ENCODE data around the gene TEC.
"Not testable (repeated sequence)": the region's sequence is repeated elsewhere in the genome, so short reads cannot be mapped to it uniquely, and the experiment has no call there.

Gene TEC

DNA sequence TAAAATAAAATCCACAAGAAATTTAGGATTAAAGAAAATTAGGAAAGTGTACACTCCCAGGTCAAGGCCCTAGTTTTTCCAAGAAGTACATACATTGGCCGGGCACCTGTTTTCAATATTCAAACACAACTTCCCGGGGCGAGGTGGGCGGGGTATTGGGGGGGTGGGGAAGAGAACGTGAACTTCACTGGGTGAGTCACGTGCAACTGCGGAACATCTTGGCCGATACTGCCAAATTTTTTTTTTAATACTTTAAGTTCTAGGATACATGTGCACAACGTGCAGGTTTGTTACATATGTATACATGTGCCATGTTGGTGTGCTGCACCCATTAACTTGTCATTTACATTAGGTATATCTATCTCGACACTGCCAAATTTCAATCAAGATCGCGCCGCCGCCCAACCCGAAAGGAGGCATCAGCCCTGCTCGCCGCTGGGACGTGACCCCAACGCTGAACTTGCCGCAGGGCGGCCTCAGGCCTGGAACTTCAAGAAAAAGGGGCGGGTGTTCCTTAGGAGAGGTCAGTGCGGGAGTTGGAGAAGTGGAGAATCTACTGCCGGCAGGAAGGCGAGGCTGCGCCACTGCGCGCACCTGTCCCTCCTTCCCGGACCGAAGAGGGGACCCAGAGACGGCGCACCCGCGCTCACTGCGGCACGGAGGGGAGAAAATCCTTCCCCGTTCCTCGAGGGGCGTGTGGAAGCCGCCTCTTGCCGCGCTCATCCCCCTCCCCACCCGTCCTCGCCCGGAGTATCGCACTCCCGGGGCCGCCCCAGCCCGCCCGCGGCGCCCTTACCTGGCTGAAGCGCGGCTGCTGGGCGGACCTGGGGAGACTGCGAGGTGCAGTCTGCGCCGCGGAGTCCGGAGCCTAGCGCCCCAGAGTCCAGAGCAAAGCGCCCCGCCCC, at the start of gene TEC:
Gene TEC, minus strand, starts transcription at position 883 of the 905 bp plus-strand sequence. CDS start 41,224 bp downstream, outside the sequence.
- Mint-ChIP-seq H3K36me3 (ENCODE audit: low read depth) (peaks cover 2% of the 10 kb centered on the region), H3K27ac (peak within 1 kb of the TSS; percentile 87), H3K4me1 (peaks cover 21% of the 10 kb centered on the region), H3K27me3 (no peaks in the 10 kb centered on the region), H3K4me3 (peak within 1 kb of the TSS; percentile 86), H3K9me3 (no peaks in the 10 kb centered on the region)
- DNase-seq (peak; percentile 34), ATAC-seq (peak; percentile 41)

DNA sequence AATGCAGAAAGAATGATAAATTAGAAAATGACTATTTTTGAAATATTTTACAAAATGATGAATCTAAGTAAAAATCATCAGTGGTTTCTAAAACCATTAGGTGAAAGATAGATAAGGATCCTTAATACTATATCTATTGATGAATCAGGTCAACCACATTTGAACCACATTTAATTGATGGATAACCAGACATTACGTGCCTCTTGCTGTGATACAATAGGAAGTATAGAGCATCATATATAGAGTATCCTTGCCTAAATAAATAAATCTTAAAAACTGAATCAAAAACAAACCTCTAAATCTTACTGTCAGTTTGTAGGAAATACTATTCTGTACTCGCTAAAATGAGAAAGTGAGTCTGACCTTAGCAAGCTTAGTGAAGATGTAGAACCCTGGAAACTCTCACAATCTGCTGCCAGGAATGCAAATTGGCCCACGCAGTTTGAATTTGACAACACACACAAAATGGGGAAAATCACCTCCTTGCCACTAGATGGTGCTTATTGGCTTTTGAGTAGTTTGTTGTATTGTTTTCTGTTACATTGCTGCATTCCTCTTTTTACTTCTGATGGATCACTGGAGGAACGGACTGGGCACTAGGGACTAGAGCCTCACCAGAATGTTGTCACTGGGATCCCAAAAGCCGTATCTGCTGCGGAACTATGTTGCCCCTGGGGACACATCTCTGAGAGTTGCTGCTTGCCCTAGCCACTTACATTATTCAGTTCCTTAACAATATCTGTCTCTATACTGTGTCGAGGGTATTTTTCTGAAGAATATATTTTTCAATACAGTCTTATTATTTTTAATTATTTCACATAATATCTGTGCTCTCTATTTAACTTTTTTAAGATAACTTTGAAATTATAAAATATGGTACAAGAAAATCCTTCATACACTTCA, 46.3 kb upstream of the TEC start:
- Mint-ChIP-seq H3K36me3 (ENCODE audit: low read depth) (no peaks in the 10 kb centered on the region), H3K27me3 (no peaks in the 10 kb centered on the region), H3K4me1 (no peaks in the 10 kb centered on the region), H3K4me3 (no peak overlapping the region), H3K27ac (no peak overlapping the region), H3K9me3 (no peaks in the 10 kb centered on the region)
- ATAC-seq (peak; percentile 59), DNase-seq (peak; percentile 15)

DNA sequence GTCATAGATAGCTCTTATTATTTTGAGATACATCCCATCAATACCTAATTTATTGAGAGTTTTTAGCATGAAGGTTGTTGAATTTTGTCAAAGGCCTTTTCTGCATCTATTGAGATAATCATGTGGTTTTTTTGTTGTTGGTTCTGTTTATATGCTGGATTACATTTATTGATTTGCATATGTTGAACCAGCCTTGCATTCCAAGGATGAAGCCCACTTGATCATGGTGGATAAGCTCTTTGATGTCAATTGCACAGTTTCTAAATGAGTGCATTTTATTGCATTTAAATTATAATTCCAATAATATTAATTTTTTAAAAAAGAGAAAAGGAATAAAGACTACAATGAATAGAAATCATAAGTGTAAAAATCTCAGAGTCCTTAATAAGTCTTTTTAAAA, 45.1 kb upstream of the TEC start:
- ATAC-seq; H3K27me3 Mint-ChIP-seq; H3K9me3 Mint-ChIP-seq; H3K36me3 Mint-ChIP-seq (ENCODE audit: low read depth); H3K4me1 Mint-ChIP-seq; H3K27ac Mint-ChIP-seq; DNase-seq; H3K4me3 Mint-ChIP-seq: not testable (repeated sequence)

DNA sequence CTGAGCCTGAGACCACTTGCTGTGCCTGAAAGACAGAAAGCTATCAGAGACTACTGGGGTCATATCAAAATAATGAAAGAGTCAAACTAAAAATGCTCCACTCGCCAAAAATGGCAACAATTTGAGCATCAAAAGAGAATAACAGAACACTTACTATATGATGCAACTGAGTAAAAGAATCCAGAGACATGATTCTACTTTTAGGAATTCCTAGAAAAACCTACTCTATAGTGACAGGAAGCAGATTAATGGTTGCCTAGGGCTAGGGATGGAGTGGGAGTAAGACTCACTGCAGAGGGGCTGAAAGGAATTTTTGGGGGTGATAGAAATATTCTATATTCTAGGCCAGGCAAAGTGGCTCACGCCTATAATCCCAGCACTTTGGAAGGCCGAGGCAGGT, 42.3 kb upstream of the TEC start:
- H3K36me3 Mint-ChIP-seq (ENCODE audit: low read depth), result no peaks in the 10 kb centered on the region
- H3K27me3 Mint-ChIP-seq, result no peaks in the 10 kb centered on the region
- ATAC-seq, result no peak
- no peak overlapping the region for H3K27ac Mint-ChIP-seq
- H3K4me3 Mint-ChIP-seq, result no peak overlapping the region
- no peaks in the 10 kb centered on the region for H3K9me3 Mint-ChIP-seq
- no peaks in the 10 kb centered on the region for H3K4me1 Mint-ChIP-seq
- DNase-seq, result no peak

DNA sequence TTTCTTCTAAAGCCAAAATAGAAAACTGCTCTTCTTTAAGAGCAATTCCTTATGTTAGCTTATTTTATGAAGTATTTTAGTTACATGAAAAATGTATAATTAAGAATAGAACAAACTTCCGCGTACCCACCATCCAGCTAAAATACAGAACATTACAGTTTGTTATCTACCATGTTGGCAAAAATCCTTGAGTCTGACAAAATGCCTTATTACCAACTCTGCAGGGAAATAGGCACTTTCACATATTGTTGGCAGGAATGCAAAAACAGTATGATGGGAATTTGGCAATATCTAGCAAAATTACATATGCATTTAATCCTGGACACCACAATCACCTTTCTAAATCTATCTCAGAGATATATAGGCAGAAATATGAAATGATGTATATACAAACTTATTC, 39.3 kb upstream of the TEC start:
- DNase-seq, result no peak
- no peaks in the 10 kb centered on the region for H3K9me3 Mint-ChIP-seq
- no peak for ATAC-seq
- H3K27me3 Mint-ChIP-seq, result no peaks in the 10 kb centered on the region
- no peak overlapping the region for H3K27ac Mint-ChIP-seq
- H3K4me3 Mint-ChIP-seq, result no peak overlapping the region
- H3K4me1 Mint-ChIP-seq, result no peaks in the 10 kb centered on the region
- H3K36me3 Mint-ChIP-seq (ENCODE audit: low read depth), result no peaks in the 10 kb centered on the region

DNA sequence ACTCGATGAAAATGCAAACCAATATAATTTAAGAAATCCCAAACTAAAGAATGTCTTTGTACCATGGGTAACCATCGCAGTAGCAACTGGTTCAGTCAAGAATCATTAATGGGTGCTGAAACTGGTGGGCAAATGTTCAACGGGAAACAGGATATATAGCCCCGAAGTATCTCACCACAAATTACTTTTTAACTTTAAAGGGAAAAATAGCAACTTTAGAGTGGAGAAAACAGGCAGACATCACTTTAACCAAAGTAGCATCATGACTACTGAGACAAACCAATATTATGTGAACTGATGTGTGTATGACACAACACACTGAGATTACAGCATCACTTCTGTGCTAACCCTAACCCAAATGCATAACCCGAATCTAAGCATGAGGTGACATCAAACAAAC, 37.9 kb upstream of the TEC start:
- Mint-ChIP-seq H3K36me3 (ENCODE audit: low read depth) (no peaks in the 10 kb centered on the region), H3K4me3 (no peak overlapping the region), H3K27me3 (peaks cover 5% of the 10 kb centered on the region), H3K27ac (no peak overlapping the region), H3K9me3 (no peaks in the 10 kb centered on the region), H3K4me1 (no peaks in the 10 kb centered on the region)
- DNase-seq, result no peak
- no peak for ATAC-seq

DNA sequence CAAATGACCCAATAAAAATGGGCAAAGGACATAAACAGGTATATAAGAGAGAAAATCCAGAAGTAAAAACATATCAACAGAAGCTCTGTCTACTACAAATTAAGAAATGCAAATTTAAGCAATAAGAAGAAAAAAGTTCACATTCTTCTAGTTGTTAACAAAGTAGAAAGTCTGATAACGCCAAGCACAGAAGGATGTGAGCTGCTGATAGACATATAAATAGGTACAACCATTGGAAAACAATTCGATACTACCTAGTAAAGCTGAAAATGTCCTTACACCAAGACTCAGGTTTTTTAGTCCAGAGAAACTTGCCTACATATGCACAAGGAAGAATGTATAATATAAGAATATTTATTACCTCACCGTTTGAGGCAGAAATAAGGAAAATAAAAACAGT, 35.9 kb upstream of the TEC start:
- DNase-seq (no peak), ATAC-seq (no peak)
- Mint-ChIP-seq H3K36me3 (ENCODE audit: low read depth) (no peaks in the 10 kb centered on the region), H3K27ac (no peak overlapping the region), H3K9me3 (no peaks in the 10 kb centered on the region), H3K4me3 (no peak overlapping the region), H3K27me3 (peaks cover 7% of the 10 kb centered on the region), H3K4me1 (no peaks in the 10 kb centered on the region)

DNA sequence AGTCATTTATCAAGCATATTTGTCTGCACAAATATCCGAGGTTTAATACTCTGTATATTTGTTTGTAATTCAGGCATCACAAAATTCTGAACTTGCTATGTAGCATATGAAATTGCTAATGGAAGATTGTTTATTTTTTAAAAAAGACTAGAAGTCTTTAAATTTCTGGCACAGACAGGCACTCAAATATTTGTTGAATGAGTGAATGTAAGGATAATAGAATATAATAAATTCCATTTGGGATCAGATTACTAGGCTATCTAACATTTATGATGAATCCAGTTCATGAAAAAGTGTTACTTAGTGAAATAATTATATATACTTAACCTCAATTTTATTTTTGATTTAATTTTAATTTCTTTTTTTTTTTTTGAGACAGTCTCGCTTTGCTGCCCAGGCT, 30.4 kb upstream of the TEC start:
- H3K4me3 Mint-ChIP-seq, result no peak overlapping the region
- no peaks in the 10 kb centered on the region for H3K36me3 Mint-ChIP-seq (ENCODE audit: low read depth)
- no peak for DNase-seq
- no peak for ATAC-seq
- H3K4me1 Mint-ChIP-seq, result peaks cover 7% of the 10 kb centered on the region
- peaks cover 7% of the 10 kb centered on the region for H3K27me3 Mint-ChIP-seq
- H3K27ac Mint-ChIP-seq, result no peak overlapping the region
- no peaks in the 10 kb centered on the region for H3K9me3 Mint-ChIP-seq

DNA sequence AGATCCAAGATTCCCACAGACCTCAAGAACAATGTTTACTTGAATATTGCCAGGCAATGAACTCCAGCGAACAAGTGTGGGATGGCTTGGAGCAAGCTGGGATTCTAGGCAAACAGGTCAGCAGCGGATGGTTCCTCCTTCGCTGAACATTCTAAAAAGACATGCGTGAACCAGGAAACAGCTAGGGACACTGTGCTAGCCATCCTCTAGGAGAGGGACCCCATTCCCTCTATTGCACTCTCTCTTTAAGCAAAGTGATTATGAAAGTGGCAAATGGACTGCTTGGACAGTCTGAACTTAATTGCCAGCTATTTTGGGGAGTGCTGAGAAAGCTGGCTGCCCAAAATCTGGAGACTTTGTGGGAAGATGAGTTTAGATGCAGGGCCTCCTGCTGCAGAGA, 29.9 kb upstream of the TEC start:
- no peaks in the 10 kb centered on the region for H3K9me3 Mint-ChIP-seq
- H3K36me3 Mint-ChIP-seq (ENCODE audit: low read depth), result no peaks in the 10 kb centered on the region
- H3K27ac Mint-ChIP-seq, result no peak overlapping the region
- no peak overlapping the region for H3K4me3 Mint-ChIP-seq
- DNase-seq (no peak), ATAC-seq (no peak)
- peaks cover 7% of the 10 kb centered on the region for H3K4me1 Mint-ChIP-seq
- peaks cover 7% of the 10 kb centered on the region for H3K27me3 Mint-ChIP-seq

DNA sequence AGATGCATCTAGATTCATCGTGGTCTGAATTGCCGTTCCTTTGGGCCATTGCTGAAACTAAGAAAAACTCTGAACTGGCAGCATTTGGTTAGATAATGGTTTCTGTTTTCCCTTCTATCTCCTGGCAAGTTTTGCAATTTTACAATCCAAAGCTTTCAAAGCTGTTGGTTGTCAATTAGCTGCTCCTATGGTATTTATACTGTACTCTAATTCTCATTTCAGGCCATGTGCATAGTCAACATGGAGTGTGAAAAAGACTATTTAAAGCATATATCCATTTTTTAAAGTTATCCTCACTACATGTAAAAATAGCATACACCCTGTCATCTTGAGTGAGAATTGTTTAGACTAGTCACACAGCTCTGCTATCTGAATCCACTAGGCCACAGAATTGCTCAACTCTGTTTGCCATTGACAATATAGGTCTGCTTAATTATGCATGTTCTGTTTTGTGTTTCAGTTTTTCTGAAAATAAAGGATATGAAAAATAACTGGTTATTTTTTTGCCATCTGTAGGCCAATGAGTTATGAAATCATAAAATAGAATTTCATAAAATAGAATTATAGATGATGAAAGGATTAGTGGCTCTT, 27.7 kb upstream of the TEC start:
- DNase-seq (no peak), ATAC-seq (no peak)
- H3K27ac Mint-ChIP-seq, result no peak overlapping the region
- no peaks in the 10 kb centered on the region for H3K9me3 Mint-ChIP-seq
- H3K36me3 Mint-ChIP-seq (ENCODE audit: low read depth), result no peaks in the 10 kb centered on the region
- H3K4me3 Mint-ChIP-seq, result no peak overlapping the region
- H3K27me3 Mint-ChIP-seq, result peaks cover 2% of the 10 kb centered on the region
- peaks cover 7% of the 10 kb centered on the region for H3K4me1 Mint-ChIP-seq

DNA sequence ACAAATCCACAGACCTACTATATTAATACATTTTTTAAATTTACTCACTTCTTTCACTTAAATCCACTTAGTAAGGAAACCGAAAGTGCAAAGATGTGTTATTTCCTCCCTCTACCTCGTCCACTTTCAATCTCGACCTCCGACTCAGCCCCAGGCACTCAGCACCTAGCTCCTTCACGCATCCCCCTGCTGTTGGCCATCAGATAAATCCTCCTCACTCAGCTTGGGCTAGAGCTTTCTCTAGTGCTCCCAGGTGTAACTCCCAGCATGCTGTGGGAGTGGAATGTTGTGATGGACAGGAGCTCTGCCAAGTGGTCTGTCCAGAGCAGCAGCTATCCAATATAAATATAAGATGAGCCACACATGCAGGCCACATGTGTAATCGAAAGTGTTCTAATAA, 26.7 kb upstream of the TEC start:
- Mint-ChIP-seq H3K4me1 (peaks cover 7% of the 10 kb centered on the region), H3K9me3 (no peaks in the 10 kb centered on the region), H3K27me3 (peaks cover under 1% of the 10 kb centered on the region), H3K27ac (no peak overlapping the region), H3K4me3 (no peak overlapping the region), H3K36me3 (ENCODE audit: low read depth) (no peaks in the 10 kb centered on the region)
- DNase-seq (peak; percentile 10), ATAC-seq (peak; percentile 61)

DNA sequence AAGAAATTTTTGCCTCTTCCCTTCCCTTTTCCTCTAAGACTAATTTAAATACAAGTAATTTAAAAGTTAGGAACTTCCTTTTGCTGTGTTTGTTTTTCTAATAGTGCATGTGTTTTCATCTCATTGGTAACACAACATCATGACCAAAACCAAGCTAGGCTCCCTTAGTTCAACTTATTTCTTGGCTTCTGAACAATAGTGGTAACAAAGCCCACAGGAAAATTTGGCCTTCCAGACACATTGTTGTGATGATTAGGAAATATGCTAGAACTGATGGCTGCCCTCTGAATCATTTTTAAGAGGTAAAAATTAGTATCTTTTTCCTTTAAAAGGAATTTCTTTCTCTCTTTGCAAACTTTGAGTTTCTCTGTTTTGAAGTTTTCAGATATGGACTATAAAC, 25.5 kb upstream of the TEC start:
- no peaks in the 10 kb centered on the region for H3K36me3 Mint-ChIP-seq (ENCODE audit: low read depth)
- DNase-seq, result no peak
- ATAC-seq, result no peak
- H3K9me3 Mint-ChIP-seq, result no peaks in the 10 kb centered on the region
- no peaks in the 10 kb centered on the region for H3K27me3 Mint-ChIP-seq
- H3K4me3 Mint-ChIP-seq, result no peak overlapping the region
- H3K4me1 Mint-ChIP-seq, result peaks cover 7% of the 10 kb centered on the region
- no peak overlapping the region for H3K27ac Mint-ChIP-seq

DNA sequence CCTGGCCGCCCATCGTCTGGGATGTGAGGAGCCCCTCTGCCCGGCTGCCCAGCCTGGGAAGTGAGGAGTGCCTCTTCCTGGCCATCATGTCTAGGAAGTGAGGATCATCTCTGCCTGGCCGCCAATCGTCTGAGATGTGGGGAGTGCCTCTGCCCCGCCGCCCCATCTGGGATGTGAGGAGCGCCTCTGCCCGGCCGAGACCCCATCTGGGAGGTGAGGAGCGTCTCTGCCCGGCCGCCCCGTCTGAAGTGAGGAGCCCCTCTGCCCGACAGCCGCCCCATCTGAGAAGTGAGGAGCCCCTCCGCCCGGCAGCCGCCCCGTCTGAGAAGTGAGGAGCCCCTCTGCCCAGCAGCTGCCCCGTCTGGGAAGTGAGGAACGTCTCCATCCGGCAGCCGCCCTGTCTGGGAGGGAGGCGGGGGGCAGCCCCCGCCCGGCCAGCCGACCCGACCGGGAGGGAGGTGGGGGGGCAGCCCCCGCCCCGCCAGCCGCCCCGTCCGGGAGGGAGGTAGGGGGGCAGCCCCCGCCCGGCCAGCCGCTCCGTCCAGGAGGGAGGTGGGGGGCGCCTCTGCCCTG, 22.7 kb upstream of the TEC start:
- H3K4me3 Mint-ChIP-seq; H3K27ac Mint-ChIP-seq; ATAC-seq; H3K9me3 Mint-ChIP-seq; H3K36me3 Mint-ChIP-seq (ENCODE audit: low read depth); DNase-seq; H3K27me3 Mint-ChIP-seq; H3K4me1 Mint-ChIP-seq: not testable (repeated sequence)

DNA sequence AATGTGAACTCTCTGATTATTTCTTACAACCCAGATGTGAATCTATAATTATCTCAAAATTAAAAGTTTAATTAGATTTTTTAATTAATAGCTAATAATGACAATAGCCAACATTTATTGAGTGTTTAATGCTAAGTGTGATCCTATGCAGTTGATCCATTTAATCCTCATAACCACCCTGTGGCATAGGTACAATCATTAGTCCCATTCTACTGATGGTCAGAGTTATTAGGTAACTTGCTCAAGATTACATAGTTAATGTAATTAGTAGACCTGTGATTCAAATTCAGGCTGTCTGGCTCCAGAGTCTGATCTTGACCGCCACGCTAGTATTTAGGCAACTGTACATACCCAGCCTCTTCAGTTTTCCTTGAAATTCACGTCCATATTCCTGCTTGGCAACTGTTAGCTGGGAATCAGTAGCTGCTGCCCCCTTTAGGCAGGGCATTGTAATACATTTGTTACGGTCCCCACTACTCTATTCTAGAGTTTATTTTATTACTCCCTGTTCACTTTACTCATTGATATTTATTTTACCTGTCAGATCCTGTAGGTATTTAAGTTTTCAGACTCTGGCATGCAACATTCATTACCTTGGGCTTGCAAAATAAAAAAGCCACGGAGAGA, 20.6 kb upstream of the TEC start:
- Mint-ChIP-seq H3K36me3 (ENCODE audit: low read depth) (no peaks in the 10 kb centered on the region), H3K9me3 (no peaks in the 10 kb centered on the region), H3K4me1 (no peaks in the 10 kb centered on the region), H3K4me3 (no peak overlapping the region), H3K27ac (no peak overlapping the region), H3K27me3 (no peaks in the 10 kb centered on the region)
- ATAC-seq (no peak), DNase-seq (peak; percentile 33)

All from activated naive CD8-positive, alpha-beta T cell treated with anti-CD3 and anti-CD28 coated beads, Interleukin-2, amount 50 U/mL, for 24 hours (primary cell).